Left forelimb (tissue), 1 donor: ENCODE data around the gene RAB11FIP4.

Experiments used
- DNase-seq: peaks from one replicate; pipeline ENCODE4 v3.0.0-alpha.2; 2018; ENCODE audit warnings: low spot score

RAB11FIP4 gene

GRCh38 chr17:31499771-31500554 lies 108.5 kb downstream of the RAB11FIP4 start:
- no peak for DNase-seq

DNA sequence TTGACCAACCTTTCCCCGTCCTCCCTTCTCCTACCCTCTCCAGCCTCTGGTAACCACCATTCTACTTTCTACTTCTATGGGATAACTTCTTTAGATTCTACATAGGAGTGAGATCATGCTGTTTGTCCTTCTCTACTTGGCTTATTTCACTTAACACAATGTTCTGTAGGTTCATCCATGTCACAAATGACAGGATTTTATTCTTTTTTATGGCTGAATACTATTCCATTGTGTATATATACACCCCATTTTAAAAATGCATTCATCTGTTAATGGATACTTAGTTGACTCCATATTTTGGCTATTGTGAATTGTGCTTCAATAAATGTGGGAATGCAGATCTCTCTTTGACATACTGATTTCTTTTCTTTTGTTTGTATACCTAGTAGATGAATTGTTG lies 115.0 kb downstream of the RAB11FIP4 start:
- DNase-seq = no peak

DNA sequence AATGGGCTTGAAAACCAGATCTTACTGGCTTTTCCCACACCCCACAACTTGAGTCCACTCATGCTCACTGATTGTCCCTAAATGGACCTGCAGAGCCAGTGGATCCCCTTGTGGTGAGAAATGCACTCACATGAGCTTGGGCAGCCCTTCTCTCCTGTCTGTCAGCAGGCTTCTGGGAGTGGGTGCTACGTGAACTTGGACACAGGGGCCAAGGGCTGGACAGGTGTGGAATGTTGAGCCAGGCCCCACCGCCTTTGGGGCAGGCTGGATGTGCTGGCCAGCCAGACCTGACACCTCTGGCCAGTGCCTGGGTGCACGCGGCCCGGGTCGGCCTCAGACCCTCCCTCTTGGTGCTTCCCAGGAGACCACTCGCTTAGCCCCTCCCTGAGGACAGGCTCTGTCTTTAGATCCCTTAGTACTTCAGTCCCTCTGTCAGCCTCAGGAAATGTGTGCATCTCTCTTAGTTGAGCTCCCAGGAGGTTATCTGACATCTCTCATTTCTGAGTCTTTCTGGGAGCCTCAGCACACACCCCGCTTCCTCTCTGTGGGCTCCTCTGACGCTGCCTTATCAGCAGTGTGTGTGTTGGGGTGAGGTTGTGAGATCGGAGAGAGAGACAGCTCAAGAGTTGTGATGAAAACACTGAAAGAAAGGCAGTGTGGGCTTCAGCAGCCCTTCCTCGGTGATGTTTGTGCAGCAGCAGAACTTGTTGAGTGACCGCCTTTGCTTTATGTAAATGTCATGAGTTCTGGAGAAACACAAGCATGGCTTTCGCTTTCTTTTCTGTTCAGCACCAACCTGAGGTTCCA lies 117.0 kb downstream of the RAB11FIP4 start:
- DNase-seq = no peak

GRCh38 chr17:31509095-31509804 lies 117.8 kb downstream of the RAB11FIP4 start:
- no peak for DNase-seq

- no peak for DNase-seq
These were observed 118.3 kb downstream of the RAB11FIP4 start for GRCh38 chr17:31509805-31510177.

- no peak for DNase-seq
These were observed 119.1 kb downstream of the RAB11FIP4 start for GRCh38 chr17:31510308-31511194.

DNA sequence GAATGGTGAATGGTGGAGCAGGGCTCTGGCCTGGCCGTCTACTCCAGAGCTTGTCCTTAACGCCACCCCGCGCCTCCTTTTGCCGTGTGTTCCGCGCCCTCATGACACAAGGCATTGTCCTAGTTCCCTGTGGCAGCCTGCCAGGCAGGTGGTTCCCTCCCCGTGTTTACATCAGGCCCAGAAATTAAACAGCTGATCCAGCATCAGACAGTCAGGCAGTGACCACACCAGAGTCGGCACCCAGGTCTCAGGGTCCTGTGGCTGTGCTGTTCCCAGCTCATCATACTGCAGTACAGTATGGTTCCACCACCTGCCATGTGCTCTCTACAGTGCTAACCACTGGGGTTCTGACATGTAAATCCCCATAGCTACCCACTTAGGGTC lies 119.7 kb downstream of the RAB11FIP4 start:
- no peak for DNase-seq

DNA sequence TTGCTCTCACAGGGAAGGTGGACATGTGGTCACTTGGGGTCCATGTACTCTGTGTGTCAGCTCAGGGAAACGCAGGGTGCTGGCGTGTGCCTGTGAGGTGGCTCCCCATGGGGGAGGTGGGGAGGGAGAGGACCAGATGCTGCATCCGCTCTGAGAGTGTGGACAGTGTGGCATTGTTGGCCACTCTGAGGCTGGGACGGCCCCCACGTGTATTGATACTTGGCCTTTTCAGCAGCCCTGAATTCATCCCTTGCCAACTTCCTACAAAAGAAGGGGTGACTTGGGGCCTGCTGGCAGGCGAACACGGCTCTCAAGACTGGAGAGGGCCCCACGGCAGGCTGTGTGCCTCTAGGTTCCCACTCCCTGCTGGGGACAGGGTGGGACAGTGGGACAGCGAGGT lies 120.1 kb downstream of the RAB11FIP4 start:
- DNase-seq = no peak

DNA sequence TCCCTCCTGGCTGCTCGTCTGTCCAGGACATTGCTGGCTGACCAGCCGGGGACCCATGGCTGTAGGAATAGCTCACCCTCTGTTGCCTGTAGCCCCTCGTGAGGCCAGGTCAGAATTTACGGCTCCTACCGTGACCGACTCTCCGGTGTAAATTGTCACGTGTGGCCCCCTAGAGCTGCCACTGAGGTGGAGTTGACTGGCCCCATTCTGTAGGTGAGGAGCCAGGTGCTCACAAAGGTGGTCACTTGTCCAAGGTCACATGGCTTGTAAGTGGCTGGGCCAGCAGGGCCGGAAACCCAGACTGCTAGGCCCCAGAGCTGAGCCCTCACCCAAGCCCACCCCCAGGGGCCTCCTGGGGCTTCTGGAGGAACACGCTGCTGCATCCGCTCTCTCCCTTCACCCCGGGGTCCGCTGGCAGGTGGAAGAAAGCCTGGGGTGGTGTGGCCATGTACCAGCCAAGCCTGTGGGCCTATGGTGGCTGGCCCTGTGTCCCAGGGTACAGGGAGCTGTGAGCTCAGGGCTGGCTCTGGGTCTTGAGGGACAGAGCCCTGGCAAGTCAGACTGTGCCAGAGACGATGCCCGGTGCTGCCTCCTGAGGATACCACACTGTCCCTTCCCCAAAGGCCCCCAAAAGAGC lies 120.7 kb downstream of the RAB11FIP4 start:
- no peak for DNase-seq

DNA sequence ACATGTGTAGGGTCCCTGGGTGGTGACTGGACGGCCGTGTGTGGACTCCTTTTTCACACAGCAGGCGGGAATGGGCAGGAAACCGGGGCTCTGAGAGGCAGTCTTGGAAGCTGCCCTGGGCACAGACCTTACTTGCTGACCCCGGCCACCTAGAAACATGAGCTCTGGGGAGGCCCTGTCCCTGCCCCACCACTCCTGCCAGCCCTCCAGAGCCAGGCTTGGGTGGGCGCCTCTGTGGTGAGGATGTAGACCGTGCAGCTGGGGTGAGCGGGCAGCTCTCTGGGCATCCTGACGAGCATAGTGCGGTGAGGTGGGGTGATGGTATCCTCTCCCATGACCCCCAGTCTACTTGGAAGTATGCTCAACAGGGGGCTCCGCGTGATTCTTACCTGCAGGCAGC lies 121.3 kb downstream of the RAB11FIP4 start:
- DNase-seq = no peak

DNA sequence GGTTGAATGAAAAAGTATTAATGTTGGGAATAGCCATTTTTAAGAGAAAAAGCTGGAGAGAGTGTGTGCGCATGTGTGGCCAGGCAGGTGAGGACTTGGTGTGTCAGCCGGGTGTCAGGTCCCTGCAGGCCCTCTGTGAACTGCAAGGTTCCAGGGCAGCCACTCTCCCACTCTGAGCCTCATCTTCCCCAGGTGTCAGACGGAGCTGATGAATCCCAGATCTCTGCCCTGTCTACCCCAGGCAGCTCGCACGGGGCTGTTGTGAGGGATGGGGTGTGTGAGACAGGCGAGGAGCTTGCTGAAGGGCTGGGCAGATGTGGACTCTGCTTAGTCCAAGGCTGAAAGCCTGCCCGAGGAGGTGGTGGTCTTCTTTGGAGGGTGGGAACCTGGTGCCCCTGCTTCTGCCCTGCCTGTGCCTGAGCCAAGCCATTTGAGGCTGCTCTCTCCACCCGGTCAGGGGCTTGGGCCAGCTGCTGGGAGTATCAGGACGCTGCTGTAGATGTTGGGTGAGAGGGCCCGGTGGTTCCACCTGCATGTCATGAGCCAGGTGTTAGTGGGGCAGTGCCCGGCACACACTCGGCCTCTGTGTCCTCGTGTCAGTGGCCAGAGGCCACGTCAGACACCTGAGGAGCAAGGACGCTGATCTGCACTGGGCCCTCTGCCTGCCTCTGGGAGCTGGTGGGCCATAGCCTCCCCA lies 122.4 kb downstream of the RAB11FIP4 start:
- DNase-seq = no peak

DNA sequence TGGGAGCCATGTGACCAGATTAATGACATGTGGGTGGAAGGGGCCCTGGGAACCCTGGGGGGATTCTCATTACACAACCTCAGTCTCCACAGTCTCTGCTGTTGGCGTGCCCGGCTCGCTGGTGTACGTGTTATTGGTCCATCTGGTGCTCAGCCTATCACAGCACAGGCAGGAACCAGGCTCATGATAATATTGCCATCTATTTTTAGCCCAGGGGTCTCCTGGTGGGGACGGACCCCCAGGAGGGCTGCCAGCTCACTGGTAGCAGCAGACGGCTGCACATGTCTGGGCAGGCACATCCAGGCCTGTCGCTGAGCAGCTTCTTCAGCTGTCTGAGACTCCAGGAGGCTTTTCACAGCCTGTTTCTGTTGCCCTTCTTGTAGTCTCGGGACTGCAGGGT lies 123.8 kb downstream of the RAB11FIP4 start:
- DNase-seq = no peak

GRCh38 chr17:31517524-31517923 lies 126.0 kb downstream of the RAB11FIP4 start:
- no peak for DNase-seq

- no peak for DNase-seq
These were observed 127.0 kb downstream of the RAB11FIP4 start for GRCh38 chr17:31518478-31518877.

DNA sequence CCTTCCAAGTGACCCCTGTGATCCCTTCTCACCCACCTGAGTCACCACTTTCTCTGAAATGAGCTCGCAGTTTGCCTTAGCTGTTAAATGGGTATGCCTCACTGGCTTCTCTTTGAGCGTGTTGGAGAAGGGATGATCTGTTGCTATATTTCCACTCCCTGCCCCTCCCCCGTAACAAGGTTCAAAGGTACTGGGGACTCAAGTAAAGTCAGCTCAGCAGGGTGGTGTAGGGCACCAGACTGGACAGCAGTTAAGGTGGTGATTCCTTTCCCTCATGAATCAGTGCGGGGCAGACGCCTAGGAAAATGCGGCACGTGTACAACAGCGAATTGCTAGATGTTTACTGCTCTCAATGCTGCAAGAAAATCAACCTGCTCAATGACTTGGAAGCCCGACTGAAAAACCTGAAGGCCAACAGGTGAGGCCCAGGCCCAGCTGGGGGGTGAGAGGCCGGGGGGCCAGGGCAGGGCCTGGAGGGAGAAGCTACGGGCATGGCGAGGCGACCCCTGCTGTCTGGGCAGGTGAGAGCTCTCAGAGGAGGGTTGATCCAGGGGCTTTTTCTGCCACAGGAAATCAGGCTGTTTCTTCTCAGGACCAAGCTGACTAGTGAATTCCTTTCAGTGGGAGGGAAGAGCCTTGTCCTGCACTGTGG lies 130.3 kb downstream of the RAB11FIP4 start:
- DNase-seq = no peak

GRCh38 chr17:31522284-31522931 lies 130.9 kb downstream of the RAB11FIP4 start:
- DNase-seq = no peak

DNA sequence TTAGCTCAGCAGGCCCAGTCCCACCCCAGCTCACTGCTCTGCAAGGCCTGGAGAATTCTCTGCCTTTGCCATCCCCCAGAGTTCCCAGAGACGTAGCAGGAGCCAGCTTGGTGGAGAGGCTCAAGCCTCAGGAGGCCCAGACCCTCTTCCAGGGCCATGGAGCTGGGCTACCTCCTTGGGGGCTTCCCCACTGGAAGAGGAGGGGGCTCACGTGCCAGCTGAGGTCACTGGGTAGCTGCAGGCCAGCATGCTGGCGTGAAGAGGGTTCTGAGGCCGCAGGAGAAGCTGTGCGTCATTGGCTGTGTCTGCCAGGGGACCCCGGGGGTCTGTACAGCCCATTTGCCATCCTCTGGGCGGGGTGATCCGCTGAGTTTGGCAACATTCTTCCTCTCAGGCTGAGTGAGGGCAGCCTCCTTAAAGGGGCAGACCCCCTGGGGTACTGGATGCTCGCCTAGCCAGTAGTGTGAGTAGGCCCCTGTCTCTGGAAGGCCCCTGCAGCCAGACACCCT lies 131.6 kb downstream of the RAB11FIP4 start:
- DNase-seq = no peak

GRCh38 chr17:31523862-31524730 lies 132.6 kb downstream of the RAB11FIP4 start:
- no peak for DNase-seq
